ENCODE results near the gene GJC2.

Gene GJC2

GRCh38 chr1:228194921-228195812 lies 45.4 kb downstream of the GJC2 start:
- DNase-seq (ENCODE audit: low read depth), result no peak

GRCh38 chr1:228197555-228198147 lies 47.9 kb downstream of the GJC2 start:
- no peak for DNase-seq (ENCODE audit: low read depth)

- peak; percentile 44 for DNase-seq (ENCODE audit: low read depth)
Measured at GRCh38 chr1:228198977-228199590, 49.4 kb downstream of the GJC2 start.

- DNase-seq (ENCODE audit: low read depth), result no peak
Measured at GRCh38 chr1:228204958-228205357, 55.2 kb downstream of the GJC2 start.

- no peak for DNase-seq (ENCODE audit: low read depth)
Measured at GRCh38 chr1:228205526-228206436, 56.1 kb downstream of the GJC2 start.

- DNase-seq (ENCODE audit: low read depth), result no peak
Measured at GRCh38 chr1:228206582-228207351, 57.0 kb downstream of the GJC2 start.

GRCh38 chr1:228207381-228207810 lies 57.7 kb downstream of the GJC2 start:
- no peak for DNase-seq (ENCODE audit: low read depth)

GRCh38 chr1:228207851-228208821 lies 58.4 kb downstream of the GJC2 start, which contains the start of gene OBSCN:
Gene OBSCN, plus strand, starts transcription at chr1:228208044. Its CDS starts 3,740 bp downstream, at chr1:228211784.
- no peak for DNase-seq (ENCODE audit: low read depth)

GRCh38 chr1:228208831-228209551 lies 59.3 kb downstream of the GJC2 start:
- no peak for DNase-seq (ENCODE audit: low read depth)

Data from ELR (cell line).